ENCODE measurements around the gene PYURF.

The PYURF gene

GRCh38 chr4:88526221-88526815 lies 2.7 kb upstream of the PYURF start:
- no peak overlapping the region for H3K27ac ChIP-seq
- TF ChIP-seq ZFX (IDR thresholded peaks at IDR 0.05; ENCODE audit: borderline replicate concordance): no peak
- TF ChIP-seq, protein P1, sequence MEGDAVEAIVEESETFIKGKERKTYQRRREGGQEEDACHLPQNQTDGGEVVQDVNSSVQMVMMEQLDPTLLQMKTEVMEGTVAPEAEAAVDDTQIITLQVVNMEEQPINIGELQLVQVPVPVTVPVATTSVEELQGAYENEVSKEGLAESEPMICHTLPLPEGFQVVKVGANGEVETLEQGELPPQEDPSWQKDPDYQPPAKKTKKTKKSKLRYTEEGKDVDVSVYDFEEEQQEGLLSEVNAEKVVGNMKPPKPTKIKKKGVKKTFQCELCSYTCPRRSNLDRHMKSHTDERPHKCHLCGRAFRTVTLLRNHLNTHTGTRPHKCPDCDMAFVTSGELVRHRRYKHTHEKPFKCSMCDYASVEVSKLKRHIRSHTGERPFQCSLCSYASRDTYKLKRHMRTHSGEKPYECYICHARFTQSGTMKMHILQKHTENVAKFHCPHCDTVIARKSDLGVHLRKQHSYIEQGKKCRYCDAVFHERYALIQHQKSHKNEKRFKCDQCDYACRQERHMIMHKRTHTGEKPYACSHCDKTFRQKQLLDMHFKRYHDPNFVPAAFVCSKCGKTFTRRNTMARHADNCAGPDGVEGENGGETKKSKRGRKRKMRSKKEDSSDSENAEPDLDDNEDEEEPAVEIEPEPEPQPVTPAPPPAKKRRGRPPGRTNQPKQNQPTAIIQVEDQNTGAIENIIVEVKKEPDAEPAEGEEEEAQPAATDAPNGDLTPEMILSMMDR (IDR thresholded peaks at IDR 0.05): peak; percentile 67

DNA sequence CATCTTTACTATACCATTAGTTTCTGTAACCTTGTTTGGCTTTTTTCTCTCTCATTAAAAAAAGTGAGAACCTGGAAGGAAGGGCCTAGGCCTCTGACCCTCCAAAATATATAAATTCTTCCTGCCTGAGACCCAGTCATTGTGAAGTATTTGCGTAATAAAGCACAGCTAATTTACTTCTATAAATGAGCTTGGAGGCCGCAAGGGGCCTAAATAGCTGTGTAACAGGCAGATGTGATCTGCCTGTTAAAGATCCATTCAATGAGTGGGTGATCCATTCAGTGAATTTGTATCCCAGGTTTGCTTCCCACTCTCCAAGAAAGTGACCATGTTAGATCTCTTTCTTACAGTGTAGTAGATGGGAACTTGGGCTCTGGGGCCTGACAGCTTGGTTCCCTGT lies 595 bp upstream of the PYURF start:
- H3K27ac ChIP-seq: peak overlapping the region; percentile 76

GRCh38 chr4:88522702-88523324 lies 763 bp downstream of the PYURF start:
- H3K27ac ChIP-seq: peak overlapping the region; percentile 76
- no peak for TF ChIP-seq ZFX (IDR thresholded peaks at IDR 0.05; ENCODE audit: borderline replicate concordance)
- TF ChIP-seq, protein P1 (IDR thresholded peaks at IDR 0.05): no peak

More for the DNA sequence above, 595 bp upstream of the PYURF start:
- TF ChIP-seq ZFX (IDR thresholded peaks at IDR 0.05; ENCODE audit: borderline replicate concordance): no peak
- TF ChIP-seq, protein P1 (IDR thresholded peaks at IDR 0.05): no peak

GRCh38 chr4:88518911-88519310 lies 4.7 kb downstream of the PYURF start:
- no peak overlapping the region for H3K27ac ChIP-seq
- TF ChIP-seq ZFX (IDR thresholded peaks at IDR 0.05; ENCODE audit: borderline replicate concordance): no peak
- TF ChIP-seq, protein P1 (IDR thresholded peaks at IDR 0.05): no peak

DNA sequence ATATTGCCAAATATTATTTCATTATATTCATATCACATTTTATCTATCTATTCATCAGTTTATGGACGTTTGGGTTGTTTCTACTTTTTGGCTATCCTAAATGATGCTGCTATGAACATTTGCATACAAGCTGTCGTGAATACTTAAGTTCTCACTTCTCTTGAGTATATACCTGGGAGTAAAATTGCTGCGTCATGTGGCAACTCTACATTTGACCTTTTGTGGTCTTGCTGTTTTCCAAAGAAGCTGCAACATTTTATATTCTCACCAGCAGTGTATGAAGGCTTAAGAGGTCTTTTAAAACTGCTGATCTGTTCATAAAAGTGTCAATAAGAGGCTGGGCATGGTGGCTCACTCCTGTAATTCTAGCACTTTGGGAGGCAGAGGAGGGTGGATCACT lies 5.8 kb downstream of the PYURF start:
- TF ChIP-seq, protein P1 (IDR thresholded peaks at IDR 0.05): no peak
- TF ChIP-seq ZFX (IDR thresholded peaks at IDR 0.05; ENCODE audit: borderline replicate concordance): no peak
- H3K27ac ChIP-seq: no peak overlapping the region

- no peak overlapping the region for H3K27ac ChIP-seq
- TF ChIP-seq ZFX (IDR thresholded peaks at IDR 0.05; ENCODE audit: borderline replicate concordance): no peak
- TF ChIP-seq, protein P1 (IDR thresholded peaks at IDR 0.05): no peak
Observed at GRCh38 chr4:88516746-88517145, 6.8 kb downstream of the PYURF start.

All from 22Rv1 (cell line).